GM08714 (cell line): ENCODE results near the gene AAMP.
A peak's percentile ranks its signal among the peaks of the same experiment; 100 is the strongest.

Source experiments
- H3K4me3 ChIP-seq: fragments of 200-500 bp; sonication (Bioruptor generic); 2 replicates; pipeline ENCODE4 v1.5.1; 2014; ENCODE audit warnings: mild to moderate bottlenecking, low read length, inconsistent platforms
- ZNF274 ChIP-seq: IDR thresholded peaks from 2 replicates; pipeline ENCODE4 v1.6.1; 2012; ENCODE audit warnings: mild to moderate bottlenecking, low read depth, low read length

AAMP gene

GRCh38 chr2:218245214-218245613 lies 24.7 kb downstream of the AAMP start:
- TF ChIP-seq ZNF274: no peak
- no peak overlapping the region for H3K4me3 ChIP-seq

DNA sequence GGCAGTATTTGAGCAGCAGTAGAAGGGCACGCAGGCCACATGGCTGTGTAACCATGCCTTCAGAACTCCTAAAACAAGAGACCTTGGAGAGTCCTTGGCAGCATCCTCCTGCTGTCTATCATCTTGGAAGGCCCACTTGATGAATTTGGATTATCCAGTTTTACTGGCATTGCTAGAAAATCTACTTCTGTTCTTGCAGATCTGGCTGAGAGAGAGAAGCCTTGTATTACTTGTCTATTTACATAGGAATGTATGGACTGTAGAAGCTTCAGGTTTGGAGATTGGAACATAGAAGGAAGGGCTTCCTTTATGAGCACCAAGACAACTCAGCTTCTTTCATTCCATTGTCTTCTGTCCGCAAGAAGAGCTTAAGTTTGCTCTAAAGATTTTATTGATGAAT lies 25.3 kb downstream of the AAMP start:
- no peak for TF ChIP-seq ZNF274
- no peak overlapping the region for H3K4me3 ChIP-seq

- H3K4me3 ChIP-seq: no peak overlapping the region
- no peak for TF ChIP-seq ZNF274
Observed at GRCh38 chr2:218244204-218244603, 25.7 kb downstream of the AAMP start.

GRCh38 chr2:218238887-218239286 lies 31.1 kb downstream of the AAMP start:
- TF ChIP-seq ZNF274: no peak
- H3K4me3 ChIP-seq: no peak overlapping the region

GRCh38 chr2:218236829-218237228 lies 33.1 kb downstream of the AAMP start:
- H3K4me3 ChIP-seq: no peak overlapping the region
- TF ChIP-seq ZNF274: no peak

DNA sequence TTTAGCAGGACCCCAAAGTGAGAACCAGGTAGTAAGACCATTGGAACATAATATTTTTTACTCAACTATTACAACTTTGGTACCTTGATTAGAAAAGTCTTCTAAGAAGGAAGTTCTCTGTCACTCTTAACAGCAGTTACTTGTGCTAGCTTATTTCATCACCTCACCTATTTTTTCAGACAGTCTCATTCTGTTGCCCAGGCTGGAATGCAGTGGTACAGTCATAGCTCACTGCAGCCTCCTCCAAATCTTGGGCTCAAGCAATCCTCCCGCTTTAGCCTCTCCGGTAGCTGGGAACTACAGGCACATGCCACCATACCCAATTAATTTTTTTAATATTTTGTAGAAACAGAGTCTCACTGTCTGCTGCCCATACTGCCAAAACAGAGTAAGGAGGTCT lies 34.9 kb downstream of the AAMP start:
- no peak for TF ChIP-seq ZNF274
- no peak overlapping the region for H3K4me3 ChIP-seq

- TF ChIP-seq ZNF274: no peak
- no peak overlapping the region for H3K4me3 ChIP-seq
Observed at GRCh38 chr2:218234521-218234920, 35.4 kb downstream of the AAMP start.

DNA sequence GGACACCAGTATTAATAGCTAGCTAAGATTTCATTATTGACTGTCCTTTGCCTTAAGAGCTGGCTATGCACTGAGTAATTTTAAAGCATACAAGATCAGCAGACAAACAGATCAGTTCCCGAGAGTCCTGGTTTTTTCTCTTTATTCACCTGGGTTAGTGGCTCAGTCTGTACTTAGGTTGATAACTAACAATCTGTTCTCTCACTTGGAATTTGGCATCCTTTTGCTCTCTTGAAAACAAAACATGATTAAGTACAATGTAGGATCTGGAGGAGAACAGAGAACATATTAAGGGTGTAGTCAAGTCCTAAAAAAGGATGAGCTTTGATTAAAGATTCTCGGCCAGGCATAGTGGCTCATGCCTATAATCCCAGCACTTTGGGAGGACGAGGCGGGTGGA lies 36.4 kb downstream of the AAMP start:
- no peak overlapping the region for H3K4me3 ChIP-seq
- no peak for TF ChIP-seq ZNF274

DNA sequence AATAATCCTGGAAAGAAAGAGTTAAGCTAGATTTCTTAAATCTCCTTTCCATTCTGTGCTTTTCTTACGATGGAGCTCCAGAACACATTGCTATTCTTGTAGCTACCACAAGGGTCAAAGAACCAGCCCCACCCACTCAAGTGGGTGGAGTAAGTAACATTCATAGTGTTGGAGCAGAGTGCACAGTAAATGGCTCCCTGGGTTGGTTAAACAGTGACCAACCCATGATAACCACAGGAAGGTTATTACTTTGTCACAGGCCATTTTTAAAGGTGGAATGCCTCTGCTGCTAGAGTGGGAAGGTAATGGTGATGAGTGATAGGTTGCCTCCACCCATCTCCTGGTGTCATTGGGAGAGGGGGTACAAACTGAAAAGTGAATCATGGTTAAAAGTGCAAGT lies 39.1 kb downstream of the AAMP start:
- TF ChIP-seq ZNF274: no peak
- H3K4me3 ChIP-seq: peak overlapping the region; percentile 32; the same call in 1 of the 2 replicates

DNA sequence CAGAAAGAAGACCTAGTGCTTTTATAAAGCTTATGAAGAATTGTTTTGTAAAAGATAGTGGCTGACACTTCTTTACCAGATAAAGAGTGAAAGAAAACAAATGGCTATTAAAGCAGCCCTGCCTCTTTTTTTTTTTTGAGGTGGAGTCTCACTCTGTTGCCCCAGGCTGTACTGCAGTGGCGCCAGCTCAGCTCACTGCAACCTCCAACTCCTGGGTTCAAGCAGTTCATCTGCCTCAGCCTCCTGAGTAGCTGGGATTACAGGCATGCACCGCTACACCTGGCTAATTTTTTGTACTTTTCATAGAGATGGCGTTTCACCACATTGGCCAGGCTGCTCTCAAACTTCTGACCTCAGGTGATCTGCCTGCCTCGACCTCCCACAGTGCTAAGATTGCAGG lies 40.1 kb downstream of the AAMP start:
- peak overlapping the region; percentile 32; the same call in 1 of the 2 replicates for H3K4me3 ChIP-seq
- no peak for TF ChIP-seq ZNF274

GRCh38 chr2:218229239-218229638 lies 40.7 kb downstream of the AAMP start:
- TF ChIP-seq ZNF274: no peak
- no peak overlapping the region; the same call in 1 of the 2 replicates for H3K4me3 ChIP-seq

GRCh38 chr2:218228366-218229090 lies 41.4 kb downstream of the AAMP start:
- no peak for TF ChIP-seq ZNF274

GRCh38 chr2:218226903-218227302 lies 43.0 kb downstream of the AAMP start:
- TF ChIP-seq ZNF274: no peak
- no peak overlapping the region for H3K4me3 ChIP-seq

More at GRCh38 chr2:218228366-218229090, 41.4 kb downstream of the AAMP start:
- peak overlapping the region; percentile 36 for H3K4me3 ChIP-seq

GRCh38 chr2:218224186-218224585 lies 45.8 kb downstream of the AAMP start:
- no peak overlapping the region for H3K4me3 ChIP-seq
- no peak for TF ChIP-seq ZNF274

DNA sequence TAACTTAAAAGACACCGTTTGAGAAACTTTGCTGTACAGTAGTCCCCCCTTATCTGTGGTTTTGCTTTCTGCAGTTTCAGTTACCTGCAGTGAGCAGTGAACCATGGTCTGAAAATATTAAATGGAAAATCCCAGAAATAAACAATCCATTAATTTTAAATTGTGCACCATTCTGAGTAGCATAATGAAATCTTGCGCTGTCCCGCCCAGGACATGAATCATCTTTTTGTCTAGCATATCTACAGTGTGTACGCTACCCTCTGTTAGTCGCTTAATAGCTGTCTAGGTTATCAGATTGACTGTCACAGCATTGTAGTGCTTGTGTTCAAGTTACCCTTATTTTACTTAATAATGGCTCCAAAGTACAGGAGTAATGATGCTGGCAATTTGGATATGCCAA lies 46.9 kb downstream of the AAMP start:
- H3K4me3 ChIP-seq: peak overlapping the region; percentile 55
- TF ChIP-seq ZNF274: no peak

- peak overlapping the region; percentile 71 for H3K4me3 ChIP-seq
- TF ChIP-seq ZNF274: no peak
Observed at GRCh38 chr2:218221000-218221399, 48.9 kb downstream of the AAMP start.

DNA sequence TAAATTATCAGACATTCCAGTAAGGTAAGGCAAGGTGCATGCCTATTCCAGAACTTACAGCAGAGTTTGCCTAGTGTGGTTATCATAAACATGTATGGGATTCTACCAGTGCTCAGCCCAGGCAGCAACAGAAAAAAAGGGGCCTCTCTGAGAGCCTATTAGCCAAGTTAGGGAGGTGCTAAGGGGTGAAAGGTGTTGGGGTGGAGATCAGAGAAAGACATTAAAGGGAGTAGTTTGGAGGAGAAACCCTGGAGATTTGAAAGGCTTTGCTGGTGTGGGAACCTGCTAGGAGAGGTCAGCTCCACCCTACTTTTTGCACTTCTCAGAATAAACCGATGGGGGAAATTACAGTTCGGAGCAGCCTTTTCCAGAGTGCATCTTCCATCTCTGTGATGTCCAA lies 50.0 kb downstream of the AAMP start:
- peak overlapping the region; percentile 97 for H3K4me3 ChIP-seq
- TF ChIP-seq ZNF274: no peak
